GM19397 (cell line): ENCODE data around the gene DPYD.

Experiments
- ATAC-seq: cut with Tn5 transposase; IDR thresholded peaks from one replicate; pipeline ENCODE4 v1.9.1; 2021; ENCODE audit warnings: mild to moderate bottlenecking, moderate library complexity; ENCODE audit not compliant: unreplicated experiment

DPYD gene

GRCh38 chr1:97630948-97631347 lies 289.9 kb downstream of the DPYD start:
- ATAC-seq = no peak

- ATAC-seq = no peak
Measured at GRCh38 chr1:97630281-97630680, 290.6 kb downstream of the DPYD start.

- ATAC-seq = no peak
Measured at GRCh38 chr1:97623220-97623619, 297.6 kb downstream of the DPYD start.

GRCh38 chr1:97621955-97622354 lies 298.9 kb downstream of the DPYD start:
- ATAC-seq = no peak

GRCh38 chr1:97619706-97620105 lies 301.1 kb downstream of the DPYD start:
- ATAC-seq = no peak

GRCh38 chr1:97610748-97611147 lies 310.1 kb downstream of the DPYD start:
- ATAC-seq = no peak

- ATAC-seq = no peak
Measured at GRCh38 chr1:97610102-97610501, 310.7 kb downstream of the DPYD start.

- ATAC-seq = no peak
Measured at GRCh38 chr1:97608272-97608671, 312.6 kb downstream of the DPYD start.

- no peak for ATAC-seq
Measured at GRCh38 chr1:97603776-97604175, 317.1 kb downstream of the DPYD start.

- ATAC-seq = no peak
Measured at GRCh38 chr1:97603218-97603617, 317.6 kb downstream of the DPYD start.

- ATAC-seq = no peak
Measured at GRCh38 chr1:97599447-97599846, 321.4 kb downstream of the DPYD start.

- ATAC-seq = no peak
Measured at GRCh38 chr1:97593192-97593591, 327.6 kb downstream of the DPYD start.

- no peak for ATAC-seq
Measured at GRCh38 chr1:97588772-97589171, 332.1 kb downstream of the DPYD start.

GRCh38 chr1:97581614-97582051 lies 339.2 kb downstream of the DPYD start:
- ATAC-seq = no peak

- ATAC-seq = no peak
Measured at GRCh38 chr1:97577613-97578012, 343.2 kb downstream of the DPYD start.

- no peak for ATAC-seq
Measured at GRCh38 chr1:97573553-97573952, 347.3 kb downstream of the DPYD start.

GRCh38 chr1:97572561-97572960 lies 348.3 kb downstream of the DPYD start:
- ATAC-seq = no peak

- no peak for ATAC-seq
Measured at GRCh38 chr1:97571760-97572159, 349.1 kb downstream of the DPYD start.

GRCh38 chr1:97570691-97571090 lies 350.1 kb downstream of the DPYD start:
- ATAC-seq = no peak

- ATAC-seq = no peak
Measured at GRCh38 chr1:97567000-97567749, 353.7 kb downstream of the DPYD start.

- ATAC-seq = no peak
Measured at GRCh38 chr1:97565886-97566285, 354.9 kb downstream of the DPYD start.

- no peak for ATAC-seq
Measured at GRCh38 chr1:97563926-97564325, 356.9 kb downstream of the DPYD start.

- ATAC-seq = no peak
Measured at GRCh38 chr1:97562081-97562480, 358.8 kb downstream of the DPYD start.
